GM18520 (cell line): ENCODE measurements around the gene RYR2.
"Not testable (repeated sequence)": the region's sequence is repeated elsewhere in the genome, so short reads cannot be mapped to it uniquely, and the experiment has no call there.

ENCODE experiments used
- ATAC-seq: cut with Tn5 transposase; IDR thresholded peaks from one replicate; pipeline ENCODE4 v1.9.1; 2021; ENCODE audit not compliant: unreplicated experiment

The RYR2 gene

GRCh38 chr1:237832858-237833257, 790.9 kb downstream of the RYR2 start:
- no peak for ATAC-seq

GRCh38 chr1:237834048-237834447, 792.1 kb downstream of the RYR2 start:
- ATAC-seq: no peak

- no peak for ATAC-seq
These were observed 792.5 kb downstream of the RYR2 start for GRCh38 chr1:237834461-237834860.

- ATAC-seq: no peak
These were observed 796.3 kb downstream of the RYR2 start for GRCh38 chr1:237838320-237838719.

- no peak for ATAC-seq
These were observed 797.0 kb downstream of the RYR2 start for GRCh38 chr1:237838904-237839534.

- no peak for ATAC-seq
These were observed 799.5 kb downstream of the RYR2 start for GRCh38 chr1:237841485-237841884.

GRCh38 chr1:237843516-237843915, 801.5 kb downstream of the RYR2 start:
- ATAC-seq: not testable (repeated sequence)

- no peak for ATAC-seq
These were observed 809.3 kb downstream of the RYR2 start for GRCh38 chr1:237851210-237851845.

GRCh38 chr1:237852342-237852741, 810.4 kb downstream of the RYR2 start:
- ATAC-seq: no peak

GRCh38 chr1:237857455-237857854, 815.5 kb downstream of the RYR2 start:
- no peak for ATAC-seq

GRCh38 chr1:237858992-237859391, 817.0 kb downstream of the RYR2 start:
- ATAC-seq: no peak

- no peak for ATAC-seq
These were observed 820.0 kb downstream of the RYR2 start for GRCh38 chr1:237861944-237862343.

- ATAC-seq: no peak
These were observed 821.2 kb downstream of the RYR2 start for GRCh38 chr1:237863234-237863633.

GRCh38 chr1:237864338-237865244, 822.6 kb downstream of the RYR2 start:
- no peak for ATAC-seq

GRCh38 chr1:237867380-237867888, 825.5 kb downstream of the RYR2 start:
- ATAC-seq: no peak

- no peak for ATAC-seq
These were observed 827.0 kb downstream of the RYR2 start for GRCh38 chr1:237868817-237869600.

GRCh38 chr1:237873487-237874211, 831.7 kb downstream of the RYR2 start:
- no peak for ATAC-seq

GRCh38 chr1:237875291-237875690, 833.3 kb downstream of the RYR2 start:
- no peak for ATAC-seq

- ATAC-seq: no peak
These were observed 835.6 kb downstream of the RYR2 start for GRCh38 chr1:237877631-237878030.

GRCh38 chr1:237878406-237878805, 836.4 kb downstream of the RYR2 start:
- ATAC-seq: no peak
